ENCODE measurements around the gene C10orf62. TPM values are rescaled to one million over a fixed set of nuclear protein-coding genes. Genes with fewer than 3 reads are reported as not detected.

Gene C10orf62
- total RNA-seq, 2 experiments from 2014 or later: not detected

- no peaks in the 10 kb centered on the region for H3K4me1 Mint-ChIP-seq (ENCODE audit: low read depth)
- intact Hi-C loops (cut with micrococcal nuclease): no loop called here
- POLR2A ChIA-PET: no interaction called here
Measured at GRCh38 chr10:97570146-97570788, 19.3 kb upstream of the C10orf62 start.

GRCh38 chr10:97570789-97571471 lies 18.6 kb upstream of the C10orf62 start:
- no peaks in the 10 kb centered on the region for H3K27me3 Mint-ChIP-seq

More at GRCh38 chr10:97570146-97570788, 19.3 kb upstream of the C10orf62 start:
- H3K9me3 Mint-ChIP-seq: no peaks in the 10 kb centered on the region
- TF ChIP-seq CTCF (IDR thresholded peaks at IDR 0.05): no peak
- CTCF ChIA-PET: interaction anchor here (3.1 to 4.6 kb wide), 2 partner anchors 16 to 42 kb away, joined by 16 to 26 read pairs; no protein-coding TSS in a partner anchor
- no peaks in the 10 kb centered on the region for H3K36me3 Mint-ChIP-seq (ENCODE audit: low read depth)
- DNase-seq (no peak), ATAC-seq (no peak)
- no peaks in the 10 kb centered on the region for H3K27me3 Mint-ChIP-seq
- H3K27ac Mint-ChIP-seq: no peak overlapping the region
- no peak overlapping the region for H3K4me3 Mint-ChIP-seq

GRCh38 chr10:97571622-97572021 lies 17.9 kb upstream of the C10orf62 start:
- ChIA-PET CTCF (interaction anchor here (0.6 to 4.6 kb wide), 22 partner anchors 10 to 130 kb away, joined by 3 to 26 read pairs (median 6); partner anchors contain the start of gene HOGA1), POLR2A (interaction anchor here (1.0 kb wide), 1 partner anchor 70 kb away, joined by 3 read pairs; no protein-coding TSS in a partner anchor)
- Mint-ChIP-seq H3K4me3 (no peak overlapping the region), H3K27ac (no peak overlapping the region), H3K27me3 (no peaks in the 10 kb centered on the region), H3K36me3 (ENCODE audit: low read depth) (no peaks in the 10 kb centered on the region), H3K9me3 (no peaks in the 10 kb centered on the region), H3K4me1 (ENCODE audit: low read depth) (no peaks in the 10 kb centered on the region)
- intact Hi-C loops (cut with micrococcal nuclease): no loop called here
- no peak for DNase-seq
- no peak for ATAC-seq
- no peak for TF ChIP-seq CTCF (IDR thresholded peaks at IDR 0.05)

More at GRCh38 chr10:97570789-97571471, 18.6 kb upstream of the C10orf62 start:
- ChIA-PET POLR2A (no interaction called here), CTCF (interaction anchor here (0.9 to 4.6 kb wide), 11 partner anchors 11 to 131 kb away, joined by 3 to 26 read pairs (median 7); no protein-coding TSS in a partner anchor)
- Mint-ChIP-seq H3K36me3 (ENCODE audit: low read depth) (no peaks in the 10 kb centered on the region), H3K9me3 (no peaks in the 10 kb centered on the region), H3K27ac (no peak overlapping the region), H3K4me3 (no peak overlapping the region), H3K4me1 (ENCODE audit: low read depth) (no peaks in the 10 kb centered on the region)
- intact Hi-C loops (cut with micrococcal nuclease): no loop called here
- no peak for TF ChIP-seq CTCF (IDR thresholded peaks at IDR 0.05)
- DNase-seq: no peak
- ATAC-seq: no peak

- DNase-seq: peak; percentile 72
- ChIA-PET POLR2A (interaction anchor here (1.0 kb wide), 1 partner anchor 69 kb away, joined by 3 read pairs; no protein-coding TSS in a partner anchor), CTCF (interaction anchor here (0.6 to 4.6 kb wide), 27 partner anchors 9 to 556 kb away, joined by 3 to 26 read pairs (median 5); partner anchors contain the start of genes AVPI1 and HOGA1)
- Mint-ChIP-seq H3K27me3 (no peaks in the 10 kb centered on the region), H3K4me3 (no peak within 1 kb of the TSS), H3K36me3 (ENCODE audit: low read depth) (no peaks in the 10 kb centered on the region), H3K9me3 (no peaks in the 10 kb centered on the region), H3K4me1 (ENCODE audit: low read depth) (no peaks in the 10 kb centered on the region), H3K27ac (no peak within 1 kb of the TSS)
- ATAC-seq: peak; percentile 89
- TF ChIP-seq CTCF (IDR thresholded peaks at IDR 0.05): peak; percentile 71
- intact Hi-C loops (cut with micrococcal nuclease): no loop called here
Measured at GRCh38 chr10:97572214-97572989, 17.1 kb upstream of the C10orf62 start, which contains the start of gene ANKRD2. Gene ANKRD2, plus strand, starts transcription at chr10:97572779. Its CDS starts 10 bp downstream, at chr10:97572789.

Data from activated CD8-positive, alpha-beta T cell treated with anti-CD3 and anti-CD28 coated beads for 36 hours (primary cell).